Erythroblast (primary cell): ENCODE results near the gene DHCR7.

Experiments
- GATA1 ChIP-seq: IDR thresholded peaks from 2 replicates; pipeline ENCODE4 v1.6.1; 2011; ENCODE audit warnings: low read depth, mild to moderate bottlenecking, control low read depth, low read length, moderate library complexity
- POLR2A ChIP-seq: IDR thresholded peaks from 2 replicates; pipeline ENCODE4 v1.6.1; 2011; ENCODE audit warnings: mild to moderate bottlenecking, low read length

- TF ChIP-seq POLR2A (no peak), GATA1 (no peak)
Measured at GRCh38 chr11:71466358-71466757, 18.2 kb upstream of the DHCR7 start.
